Ovary (tissue), 3 donors: Measurements from ENCODE around the gene ITGB7.

Source experiments
- POLR2A ChIP-seq: fragments of 450-650 bp; IDR thresholded peaks from one replicate; pipeline ENCODE4 v1.6.1; 2017; ENCODE audit warnings: antibody characterized with exemption, mild to moderate bottlenecking, moderate library complexity
- TF ChIP-seq, protein P1 (sequence below), 3 donors: fragments of 450-650 bp in 2 of 3; fragments of 200-600 bp in 1 of 3; IDR thresholded peaks; one replicate each; pipeline versions ENCODE4 v1.5.1 to v1.8.0; 2016 to 2022; ENCODE audit warnings: antibody characterized with exemption in 3 of 3, mild to moderate bottlenecking in 1 of 3
- donor health status: DM: no; HTN: no; CAD: no.

DNA sequence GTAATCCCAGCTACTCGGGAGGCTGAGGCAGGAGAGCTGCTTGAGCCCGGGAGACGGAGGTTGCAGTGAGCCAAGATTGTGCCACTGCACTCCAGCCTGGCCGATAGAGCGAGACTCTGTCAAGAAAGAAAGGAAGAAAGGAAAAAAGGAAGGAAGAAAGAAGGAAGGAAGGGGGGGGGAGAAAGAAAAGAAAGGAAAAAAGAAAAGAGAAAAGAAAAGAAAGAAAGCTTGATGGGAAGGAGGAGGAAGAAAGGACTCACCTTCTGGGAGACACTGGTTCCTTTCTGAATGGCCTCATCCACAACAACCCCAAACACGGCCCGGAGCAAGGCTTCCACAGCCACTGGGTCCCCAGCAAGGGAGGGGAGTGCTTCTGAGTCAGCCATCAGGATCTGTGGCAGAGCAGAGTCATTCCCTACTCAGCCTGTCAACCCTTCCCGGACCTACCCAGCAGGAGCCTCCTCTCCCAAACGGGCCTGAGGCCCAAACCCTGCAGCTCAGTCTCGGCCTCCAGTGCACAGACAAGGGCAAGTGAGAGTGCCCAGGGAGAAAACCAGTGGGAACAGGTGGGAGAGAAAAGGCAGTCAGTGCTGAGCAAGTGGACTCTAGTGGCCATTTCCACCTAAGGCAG lies 33.9 kb downstream of the ITGB7 start:
- TF ChIP-seq POLR2A = no peak
- TF ChIP-seq, protein P1, sequence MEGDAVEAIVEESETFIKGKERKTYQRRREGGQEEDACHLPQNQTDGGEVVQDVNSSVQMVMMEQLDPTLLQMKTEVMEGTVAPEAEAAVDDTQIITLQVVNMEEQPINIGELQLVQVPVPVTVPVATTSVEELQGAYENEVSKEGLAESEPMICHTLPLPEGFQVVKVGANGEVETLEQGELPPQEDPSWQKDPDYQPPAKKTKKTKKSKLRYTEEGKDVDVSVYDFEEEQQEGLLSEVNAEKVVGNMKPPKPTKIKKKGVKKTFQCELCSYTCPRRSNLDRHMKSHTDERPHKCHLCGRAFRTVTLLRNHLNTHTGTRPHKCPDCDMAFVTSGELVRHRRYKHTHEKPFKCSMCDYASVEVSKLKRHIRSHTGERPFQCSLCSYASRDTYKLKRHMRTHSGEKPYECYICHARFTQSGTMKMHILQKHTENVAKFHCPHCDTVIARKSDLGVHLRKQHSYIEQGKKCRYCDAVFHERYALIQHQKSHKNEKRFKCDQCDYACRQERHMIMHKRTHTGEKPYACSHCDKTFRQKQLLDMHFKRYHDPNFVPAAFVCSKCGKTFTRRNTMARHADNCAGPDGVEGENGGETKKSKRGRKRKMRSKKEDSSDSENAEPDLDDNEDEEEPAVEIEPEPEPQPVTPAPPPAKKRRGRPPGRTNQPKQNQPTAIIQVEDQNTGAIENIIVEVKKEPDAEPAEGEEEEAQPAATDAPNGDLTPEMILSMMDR (IDR thresholded peaks at IDR 0.05) = no peak
